Stimulated activated CD4-positive, alpha-beta T cell treated with anti-CD3 and anti-CD28 coated beads, Interleukin-15, amount 100 ng/mL, for 1 hour (primary cell): Measurements from ENCODE around the gene RAB11A.

Experiments used
- DNase-seq, 2 donors: peaks; one replicate each; pipeline ENCODE4 v3.0.0-alpha.2; 2020; ENCODE audit warnings: low read depth in 1 of 2, low spot score in 1 of 2

Gene RAB11A

GRCh38 chr15:65869126-65869953, at the start of gene RAB11A:
Gene RAB11A, plus strand, starts transcription at chr15:65869491. Its CDS starts 95 bp downstream, at chr15:65869586.
- peak; percentile 90 to 92 for DNase-seq

GRCh38 chr15:65819563-65819960, 49.7 kb upstream of the RAB11A start:
- DNase-seq = no peak

GRCh38 chr15:65821070-65821469, 48.2 kb upstream of the RAB11A start:
- DNase-seq = no peak

GRCh38 chr15:65822316-65822715, 47.0 kb upstream of the RAB11A start:
- no peak for DNase-seq

- no peak for DNase-seq
Measured at GRCh38 chr15:65824031-65824743, 45.1 kb upstream of the RAB11A start.

GRCh38 chr15:65824941-65825544, 44.2 kb upstream of the RAB11A start:
- DNase-seq = no peak

- no peak for DNase-seq
Measured at GRCh38 chr15:65827065-65827464, 42.2 kb upstream of the RAB11A start.

GRCh38 chr15:65828585-65828984, 40.7 kb upstream of the RAB11A start:
- no peak for DNase-seq

GRCh38 chr15:65829130-65829764, 40.0 kb upstream of the RAB11A start:
- DNase-seq = no peak

GRCh38 chr15:65832549-65833364, 36.5 kb upstream of the RAB11A start:
- peak; percentile 7 to 19 for DNase-seq

- peak in 1 of 2 donors; percentile 13 for DNase-seq
Measured at GRCh38 chr15:65833501-65834205, 35.6 kb upstream of the RAB11A start.

GRCh38 chr15:65834603-65835282, 34.5 kb upstream of the RAB11A start:
- DNase-seq = no peak

- DNase-seq = no peak
Measured at GRCh38 chr15:65835447-65835846, 33.8 kb upstream of the RAB11A start.

- DNase-seq = no peak
Measured at GRCh38 chr15:65836665-65837064, 32.6 kb upstream of the RAB11A start.

GRCh38 chr15:65837301-65838294, 31.7 kb upstream of the RAB11A start:
- no peak for DNase-seq

- no peak for DNase-seq
Measured at GRCh38 chr15:65839354-65839901, 29.9 kb upstream of the RAB11A start.

- no peak for DNase-seq
Measured at GRCh38 chr15:65839985-65840384, 29.3 kb upstream of the RAB11A start.
